AG10803 (cell line): ENCODE measurements around the gene MINDY1.
A peak's percentile ranks its signal among the peaks of the same experiment; 100 is the strongest.

Source experiments
- DNase-seq: peaks from one replicate; pipeline ENCODE4 v3.0.0; 2010; ENCODE audit warnings: low read depth
- H3K4me3 ChIP-seq: 2 replicates; pipeline ENCODE4 v1.5.1; 2011; ENCODE audit warnings: mild to moderate bottlenecking, low read length, control low read depth
- TF ChIP-seq, protein P1 (sequence below): conservative IDR thresholded peaks from 2 replicates; pipeline ENCODE4 v1.5.1; 2011; ENCODE audit warnings: mild to moderate bottlenecking, low read length, control low read depth, inconsistent platforms

The MINDY1 gene, protein sequence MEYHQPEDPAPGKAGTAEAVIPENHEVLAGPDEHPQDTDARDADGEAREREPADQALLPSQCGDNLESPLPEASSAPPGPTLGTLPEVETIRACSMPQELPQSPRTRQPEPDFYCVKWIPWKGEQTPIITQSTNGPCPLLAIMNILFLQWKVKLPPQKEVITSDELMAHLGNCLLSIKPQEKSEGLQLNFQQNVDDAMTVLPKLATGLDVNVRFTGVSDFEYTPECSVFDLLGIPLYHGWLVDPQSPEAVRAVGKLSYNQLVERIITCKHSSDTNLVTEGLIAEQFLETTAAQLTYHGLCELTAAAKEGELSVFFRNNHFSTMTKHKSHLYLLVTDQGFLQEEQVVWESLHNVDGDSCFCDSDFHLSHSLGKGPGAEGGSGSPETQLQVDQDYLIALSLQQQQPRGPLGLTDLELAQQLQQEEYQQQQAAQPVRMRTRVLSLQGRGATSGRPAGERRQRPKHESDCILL

DNA sequence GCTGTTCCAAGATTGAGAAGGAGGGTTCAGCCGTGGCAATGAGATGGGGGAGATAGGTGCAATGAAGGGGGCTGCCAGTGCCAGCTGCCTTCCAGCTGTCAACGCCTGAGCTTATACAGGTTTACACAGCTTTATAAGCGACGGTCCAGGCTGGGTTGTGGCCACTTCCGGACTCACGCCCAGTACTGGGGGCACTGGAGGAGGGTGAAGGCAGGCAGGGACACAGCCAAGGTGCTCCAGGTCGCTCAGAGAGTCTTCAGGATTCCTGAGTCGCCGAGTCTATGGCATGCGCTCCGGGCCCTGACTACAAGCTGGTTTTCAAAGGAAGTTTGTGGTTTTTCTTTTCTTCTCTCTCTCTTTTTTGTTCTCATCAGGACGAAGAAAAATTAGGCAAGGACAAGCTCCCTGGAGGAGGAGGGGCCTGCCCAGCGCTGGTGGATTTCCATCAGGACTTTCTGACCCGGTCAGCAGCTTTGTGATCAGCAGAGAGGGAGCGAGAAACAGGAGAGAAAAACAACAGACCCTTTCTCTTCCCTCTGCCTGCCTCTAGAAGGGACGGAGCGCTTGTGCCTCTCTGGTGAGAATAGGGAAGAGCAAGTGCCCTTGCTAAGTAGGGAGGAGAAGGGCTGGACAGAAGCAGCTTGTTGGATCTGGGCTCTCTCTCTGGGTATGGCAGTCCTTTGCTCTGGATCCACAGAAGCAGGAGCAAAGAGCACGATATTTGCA is at the start of gene MINDY1:
Gene MINDY1 (minus strand): TSS at position 576 of the 726 bp plus-strand sequence. CDS start 4,285 bp downstream, outside the sequence.
- TF ChIP-seq, protein P1, sequence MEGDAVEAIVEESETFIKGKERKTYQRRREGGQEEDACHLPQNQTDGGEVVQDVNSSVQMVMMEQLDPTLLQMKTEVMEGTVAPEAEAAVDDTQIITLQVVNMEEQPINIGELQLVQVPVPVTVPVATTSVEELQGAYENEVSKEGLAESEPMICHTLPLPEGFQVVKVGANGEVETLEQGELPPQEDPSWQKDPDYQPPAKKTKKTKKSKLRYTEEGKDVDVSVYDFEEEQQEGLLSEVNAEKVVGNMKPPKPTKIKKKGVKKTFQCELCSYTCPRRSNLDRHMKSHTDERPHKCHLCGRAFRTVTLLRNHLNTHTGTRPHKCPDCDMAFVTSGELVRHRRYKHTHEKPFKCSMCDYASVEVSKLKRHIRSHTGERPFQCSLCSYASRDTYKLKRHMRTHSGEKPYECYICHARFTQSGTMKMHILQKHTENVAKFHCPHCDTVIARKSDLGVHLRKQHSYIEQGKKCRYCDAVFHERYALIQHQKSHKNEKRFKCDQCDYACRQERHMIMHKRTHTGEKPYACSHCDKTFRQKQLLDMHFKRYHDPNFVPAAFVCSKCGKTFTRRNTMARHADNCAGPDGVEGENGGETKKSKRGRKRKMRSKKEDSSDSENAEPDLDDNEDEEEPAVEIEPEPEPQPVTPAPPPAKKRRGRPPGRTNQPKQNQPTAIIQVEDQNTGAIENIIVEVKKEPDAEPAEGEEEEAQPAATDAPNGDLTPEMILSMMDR = peak; percentile 75
- DNase-seq = peak; percentile 87
- peak within 1 kb of the TSS; percentile 78 for H3K4me3 ChIP-seq

DNA sequence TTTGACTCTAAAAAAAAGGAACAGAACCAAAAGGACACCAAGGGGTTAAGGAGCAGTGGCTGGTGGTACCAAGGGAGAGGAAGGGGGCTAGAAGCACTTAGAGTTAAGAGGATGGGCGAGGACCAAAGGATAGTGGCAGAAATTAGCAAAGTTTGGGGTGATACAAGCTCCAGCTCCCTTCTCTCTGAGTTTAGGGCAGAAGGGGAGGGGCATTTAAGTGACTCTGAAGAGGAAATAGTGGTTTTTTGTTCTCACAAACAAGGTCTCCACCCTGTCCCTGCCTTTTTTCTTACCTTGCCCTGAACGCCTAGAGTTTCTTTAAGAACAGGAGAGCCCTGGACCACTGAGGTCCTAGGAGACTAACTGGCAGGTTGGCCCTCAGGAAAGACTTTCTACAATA is 49.4 kb upstream of the MINDY1 start:
- H3K4me3 ChIP-seq = no peak overlapping the region; the same call in 1 of the 2 replicates
- TF ChIP-seq, protein P1 = no peak
- no peak for DNase-seq

DNA sequence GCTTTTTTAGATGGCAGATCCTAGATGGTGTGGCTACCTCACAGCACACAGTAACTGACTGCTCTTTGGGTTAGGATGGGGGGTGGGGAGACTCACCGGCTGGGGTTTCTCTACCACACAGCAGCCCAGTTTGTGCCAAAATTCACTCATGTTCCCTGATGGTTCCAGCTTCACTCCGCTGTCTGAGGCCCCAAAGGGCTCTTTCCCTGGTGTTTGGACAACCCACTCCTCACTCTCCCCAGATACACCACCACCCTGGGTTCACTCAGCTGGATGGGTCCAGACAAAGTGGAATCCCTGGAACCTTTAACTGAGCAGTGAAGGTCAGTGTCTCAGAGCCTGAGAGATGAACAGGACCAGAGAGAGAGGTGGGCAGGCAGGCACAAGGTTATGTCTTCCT is 48.9 kb upstream of the MINDY1 start:
- H3K4me3 ChIP-seq = no peak overlapping the region
- TF ChIP-seq, protein P1 = no peak
- no peak for DNase-seq

DNA sequence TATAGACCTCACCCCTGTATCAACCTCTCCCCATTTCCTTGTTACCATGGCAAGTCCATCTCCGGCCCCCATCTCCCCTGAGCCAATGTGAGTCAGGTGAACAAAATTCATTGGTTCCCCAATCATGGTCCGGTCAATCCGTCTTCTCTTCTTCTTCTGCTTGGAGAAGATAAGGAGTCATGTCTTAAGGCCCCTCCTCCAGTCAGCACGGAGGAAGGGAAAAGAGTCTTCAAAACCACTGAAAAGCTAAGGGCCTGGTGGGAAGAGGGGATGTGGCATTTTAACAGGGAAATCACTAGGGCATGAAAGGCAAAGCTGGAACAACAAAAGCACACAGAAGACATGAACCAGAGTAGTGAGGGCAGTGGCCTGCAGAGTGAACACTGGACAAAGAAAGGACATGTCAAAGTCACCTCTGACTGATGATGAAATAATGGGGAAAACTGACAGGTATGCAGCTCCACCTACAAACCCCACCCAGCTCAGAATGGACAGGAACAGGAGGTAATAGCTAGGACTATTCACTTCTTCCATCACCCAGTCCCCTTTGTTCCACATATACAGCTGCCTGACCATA is 48.4 kb upstream of the MINDY1 start:
- no peak for DNase-seq
- TF ChIP-seq, protein P1 = no peak
- no peak overlapping the region for H3K4me3 ChIP-seq

DNA sequence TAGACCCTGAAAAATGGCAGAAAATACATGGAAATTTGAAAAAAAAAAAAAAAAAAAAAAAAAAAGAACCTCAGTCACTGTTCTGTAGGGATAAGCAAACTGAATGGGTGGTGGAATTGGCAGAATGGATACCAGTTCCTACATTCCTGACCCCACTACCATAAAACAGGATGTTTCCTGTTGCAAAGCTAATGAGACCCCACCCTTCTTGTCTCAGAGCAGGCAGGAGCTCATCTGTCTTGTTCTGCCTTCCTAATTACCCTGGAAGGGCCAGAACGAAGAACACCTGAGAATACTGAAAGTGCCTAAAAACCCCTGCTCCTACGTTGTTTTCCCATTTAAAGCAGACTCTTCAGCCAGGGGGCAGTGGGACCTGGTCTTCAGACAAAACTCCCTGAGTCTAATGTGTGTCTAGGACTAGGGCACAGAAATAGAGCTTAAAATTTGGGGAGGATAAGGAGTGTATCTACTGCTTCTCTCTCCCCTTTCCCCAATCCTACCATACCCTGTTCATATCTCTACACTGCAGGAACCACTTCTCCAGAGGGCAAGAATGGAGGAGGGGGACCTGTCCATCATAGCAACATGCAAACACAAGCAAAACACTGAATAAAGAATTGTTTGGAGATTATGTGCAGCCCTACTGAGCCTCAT is 44.8 kb upstream of the MINDY1 start:
- TF ChIP-seq, protein P1 = no peak
- H3K4me3 ChIP-seq = no peak overlapping the region
- no peak for DNase-seq

DNA sequence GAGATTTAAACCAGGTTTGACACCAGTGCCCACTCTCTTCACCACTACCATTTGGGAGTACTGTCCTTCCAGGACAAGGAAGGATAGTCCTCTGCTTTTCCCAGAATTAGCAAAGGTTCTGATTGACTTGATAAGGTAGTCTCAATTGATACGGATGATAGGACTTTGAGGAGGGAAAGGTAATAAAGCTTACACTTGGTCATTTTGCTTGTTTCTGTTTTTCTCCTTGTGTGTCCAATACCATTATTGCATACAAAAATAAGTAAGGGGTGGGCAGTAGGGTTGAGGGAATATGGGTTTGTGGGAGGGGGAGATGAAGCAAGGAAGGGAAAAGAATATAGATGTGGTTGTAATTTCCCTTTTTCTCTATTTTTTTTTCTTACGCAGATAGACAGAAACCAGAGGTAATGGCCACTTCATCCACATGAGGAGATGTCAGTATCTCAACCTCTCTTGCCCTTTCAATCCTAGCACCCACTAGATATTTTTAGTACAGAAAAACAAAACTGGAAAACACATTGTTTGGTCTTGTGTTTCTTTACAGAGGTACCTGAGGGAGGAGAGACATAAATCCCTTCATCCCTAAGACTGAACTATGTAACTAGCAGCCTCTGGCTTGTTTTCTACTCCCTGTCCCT is 43.5 kb upstream of the MINDY1 start:
- DNase-seq = no peak
- TF ChIP-seq, protein P1 = no peak
- H3K4me3 ChIP-seq = no peak overlapping the region
